GM18508 (cell line): ENCODE data around the gene CDC14A.
A peak's percentile ranks its signal among the peaks of the same experiment; 100 is the strongest.
"Not testable (repeated sequence)": the region's sequence is repeated elsewhere in the genome, so short reads cannot be mapped to it uniquely, and the experiment has no call there.

ENCODE experiments used
- ATAC-seq: cut with Tn5 transposase; IDR thresholded peaks from one replicate; pipeline ENCODE4 v1.9.1; 2021; ENCODE audit warnings: moderate number of reproducible peaks; ENCODE audit not compliant: insufficient read depth, unreplicated experiment

The CDC14A gene

GRCh38 chr1:100331146-100331545, 21.2 kb upstream of the CDC14A start:
- not testable (repeated sequence) for ATAC-seq

GRCh38 chr1:100332331-100332730, 20.0 kb upstream of the CDC14A start:
- no peak for ATAC-seq

- no peak for ATAC-seq
These were observed 16.9 kb upstream of the CDC14A start for GRCh38 chr1:100335436-100335835.

DNA sequence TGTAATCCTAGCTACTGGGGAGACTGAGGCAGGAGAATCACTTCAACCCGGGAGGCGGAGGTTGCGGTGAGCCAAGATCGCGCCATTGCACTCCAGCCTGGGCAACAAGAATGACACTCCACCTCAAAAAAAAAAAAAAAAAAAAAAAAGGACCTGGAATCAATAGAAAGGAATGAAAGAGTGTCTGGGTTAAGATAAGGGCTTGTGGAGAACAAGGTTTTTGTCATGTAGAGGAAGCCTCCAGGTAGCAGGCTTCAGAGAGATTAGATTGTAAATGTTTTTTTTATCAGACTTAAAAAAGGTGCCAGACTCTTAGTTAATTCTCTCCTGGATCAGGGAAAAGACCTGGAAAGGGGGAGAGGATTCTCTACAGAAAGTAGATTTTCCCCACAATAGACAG, 14.4 kb upstream of the CDC14A start:
- not testable (repeated sequence) for ATAC-seq

GRCh38 chr1:100339735-100340134, 12.6 kb upstream of the CDC14A start:
- ATAC-seq = not testable (repeated sequence)

DNA sequence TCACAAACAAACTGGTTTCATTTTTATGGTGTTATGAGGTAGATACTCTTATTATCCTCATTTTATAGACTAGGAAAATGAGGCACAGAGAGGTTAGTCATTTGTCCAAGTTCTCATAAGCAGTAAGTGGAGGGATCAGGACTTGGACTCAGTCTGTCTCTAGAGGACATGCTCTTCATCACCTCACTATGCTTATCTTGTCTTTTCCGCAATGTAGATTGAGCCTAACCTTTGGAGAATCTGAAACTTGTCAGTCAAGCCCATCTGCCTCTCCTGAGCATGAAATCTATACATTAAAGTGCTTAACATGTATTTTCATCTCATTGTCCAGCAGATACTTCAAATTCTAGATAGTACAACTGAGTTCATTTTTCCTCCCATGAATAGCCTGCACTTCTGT, 11.8 kb upstream of the CDC14A start:
- no peak for ATAC-seq

DNA sequence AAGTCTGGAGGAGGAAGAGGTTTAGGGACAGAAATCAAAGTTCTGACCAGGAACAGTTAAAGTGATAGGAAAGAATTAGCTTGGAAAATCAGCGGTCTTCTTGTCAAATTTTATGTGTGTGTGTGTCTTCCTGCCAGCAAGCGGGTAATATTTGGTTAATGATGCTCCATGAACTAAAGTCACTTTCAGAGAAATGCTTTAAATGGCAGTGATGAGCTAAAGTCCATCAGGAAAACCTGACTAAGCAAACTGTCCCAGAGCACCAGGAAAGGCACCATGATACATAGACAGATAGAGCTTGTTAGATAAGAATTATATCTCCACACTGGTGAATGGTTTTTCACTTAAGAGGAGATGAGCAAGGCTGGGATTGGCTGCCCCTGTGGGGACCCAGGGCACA, 10.0 kb upstream of the CDC14A start:
- ATAC-seq = no peak

DNA sequence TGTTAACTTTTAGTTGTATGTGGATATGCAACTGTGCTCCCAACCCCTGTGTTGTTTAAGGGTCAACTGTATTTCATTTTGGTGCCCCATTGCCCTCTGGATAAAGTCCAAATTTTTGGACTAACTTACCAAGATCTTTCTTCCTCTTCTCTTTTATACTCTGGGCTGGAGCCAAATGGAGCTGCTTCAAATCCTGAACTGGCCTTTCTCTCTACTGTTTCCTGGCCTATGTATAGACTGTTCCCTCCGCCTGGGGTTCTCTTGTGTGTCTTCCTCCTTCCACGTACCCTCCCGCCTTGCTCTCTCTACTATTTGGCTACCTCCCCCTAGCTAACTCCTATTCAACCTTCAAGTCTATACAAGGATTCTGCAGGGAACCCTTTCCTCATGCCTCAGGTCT, 8.4 kb upstream of the CDC14A start:
- no peak for ATAC-seq

DNA sequence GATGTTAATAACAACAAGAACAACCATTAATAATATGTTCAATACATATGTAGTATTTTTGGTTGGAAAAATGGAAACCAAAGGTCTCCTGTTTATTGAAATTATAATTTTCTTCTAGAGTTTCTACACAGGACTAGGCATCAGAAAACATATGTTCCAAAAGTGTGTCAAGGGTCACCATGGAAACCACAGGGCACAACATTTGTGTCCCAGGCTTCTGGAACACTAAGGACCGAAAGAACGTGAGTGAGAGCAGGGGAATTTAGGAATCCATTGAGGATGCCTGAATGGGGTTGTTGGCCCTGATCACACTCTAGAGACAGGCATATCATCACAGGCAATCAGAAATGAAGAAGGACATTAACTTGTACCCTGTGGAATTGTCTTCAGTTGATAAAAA, 7.5 kb upstream of the CDC14A start:
- no peak for ATAC-seq

DNA sequence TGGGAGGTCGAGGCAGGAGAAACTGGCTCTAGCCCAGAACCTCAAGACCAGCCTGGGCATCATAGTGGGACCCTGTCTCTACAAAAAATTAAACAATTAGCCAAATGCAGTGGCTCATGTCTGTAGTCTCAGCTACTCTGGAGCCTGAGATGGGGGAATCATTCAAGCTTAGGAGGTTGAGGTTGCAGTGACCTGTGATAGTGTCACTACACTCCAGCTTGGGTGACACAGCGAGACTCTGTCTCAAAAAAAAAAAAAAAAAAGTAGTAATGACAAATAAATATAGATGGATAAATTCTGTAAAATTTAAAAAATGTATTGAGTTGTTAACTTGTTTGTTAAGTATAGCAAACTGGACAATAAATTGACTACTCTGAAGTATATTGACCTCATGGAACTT, 5.9 kb upstream of the CDC14A start:
- ATAC-seq = no peak

DNA sequence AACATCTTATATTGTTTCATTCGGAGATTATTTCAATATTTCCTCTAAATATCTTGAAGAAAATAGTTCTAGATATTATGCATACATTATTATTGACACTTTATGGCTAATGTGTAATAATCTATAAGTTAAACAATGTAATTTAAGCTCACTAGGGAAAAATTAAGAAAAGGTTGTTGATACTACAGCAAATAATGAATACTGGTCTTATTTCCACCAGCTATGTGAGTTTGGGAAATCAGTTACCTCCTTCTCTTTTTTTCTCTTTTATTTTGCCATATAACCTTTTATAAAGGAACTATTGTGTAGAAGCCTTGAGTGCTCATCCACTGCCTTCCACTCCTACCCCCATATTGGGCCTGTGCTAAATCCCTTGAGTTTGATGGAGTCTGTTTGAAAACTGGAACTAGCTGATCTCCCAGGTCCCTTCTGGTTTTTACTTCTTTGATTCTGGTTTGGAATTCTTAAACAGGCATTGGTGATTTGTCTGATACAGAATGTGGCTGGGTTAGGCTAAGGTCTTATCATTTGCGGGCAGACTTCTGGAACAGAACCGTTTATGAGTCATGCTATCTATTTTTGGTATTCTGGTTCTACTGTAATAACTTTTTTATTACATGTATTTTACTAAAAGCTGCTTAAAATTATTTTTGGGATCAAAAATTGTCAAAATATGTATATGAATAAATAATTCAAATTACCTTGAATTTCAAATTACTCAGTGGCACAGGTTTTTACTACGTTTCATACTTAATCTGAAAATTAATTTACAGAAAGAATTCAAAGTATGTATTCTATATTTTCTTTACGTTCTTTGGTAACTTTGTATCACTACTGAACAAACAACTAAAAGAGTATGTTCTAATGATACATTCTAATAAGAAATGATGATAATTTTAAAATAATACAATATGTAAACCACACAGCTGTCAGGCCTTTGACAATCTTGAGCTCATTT, 5.0 kb upstream of the CDC14A start:
- ATAC-seq = no peak

GRCh38 chr1:100348549-100349144, 3.7 kb upstream of the CDC14A start:
- no peak for ATAC-seq

GRCh38 chr1:100349246-100349645, 3.1 kb upstream of the CDC14A start:
- no peak for ATAC-seq

- ATAC-seq = no peak
These were observed 1.6 kb upstream of the CDC14A start for GRCh38 chr1:100350787-100351094.

DNA sequence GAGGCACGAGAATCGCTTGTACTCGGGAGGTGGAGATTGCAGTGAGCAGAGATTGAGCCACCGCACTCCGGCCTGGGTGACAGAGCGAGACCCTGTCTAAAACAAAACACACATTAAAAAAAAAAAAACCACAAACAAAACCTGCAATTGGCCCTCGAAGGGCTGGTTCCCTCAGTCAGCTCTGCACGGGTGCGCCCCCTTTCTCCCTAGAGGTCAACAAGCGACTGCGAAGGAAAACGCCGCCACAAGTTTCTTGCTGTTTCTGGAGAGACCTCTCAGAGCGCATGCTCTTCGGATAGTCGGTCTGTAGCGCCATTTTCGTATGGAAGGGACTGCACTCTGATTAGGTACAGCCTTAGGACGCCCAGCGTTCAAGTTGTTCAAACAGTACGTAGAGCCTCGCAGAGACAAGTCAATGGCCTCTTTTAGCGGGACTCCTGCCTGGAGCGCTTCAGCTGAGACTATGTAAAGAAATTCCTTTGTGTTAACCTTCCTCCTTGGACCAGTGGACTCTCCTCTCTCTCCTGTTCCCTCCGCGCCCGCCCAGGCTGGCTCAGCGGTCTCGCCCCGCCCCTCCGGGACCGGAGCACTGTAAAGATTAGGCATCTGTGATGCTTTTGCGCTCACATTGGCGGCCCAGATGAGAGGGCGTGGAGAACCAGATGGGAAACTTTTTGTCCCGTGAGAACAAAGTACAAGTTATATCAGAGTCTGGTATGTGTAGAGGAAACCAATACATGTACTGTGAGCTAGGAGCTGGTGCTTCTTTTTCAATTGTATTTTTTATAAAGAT, 1.0 kb upstream of the CDC14A start:
- peak; percentile 48 for ATAC-seq

GRCh38 chr1:100353071-100353801, 930 bp downstream of the CDC14A start:
- no peak for ATAC-seq

DNA sequence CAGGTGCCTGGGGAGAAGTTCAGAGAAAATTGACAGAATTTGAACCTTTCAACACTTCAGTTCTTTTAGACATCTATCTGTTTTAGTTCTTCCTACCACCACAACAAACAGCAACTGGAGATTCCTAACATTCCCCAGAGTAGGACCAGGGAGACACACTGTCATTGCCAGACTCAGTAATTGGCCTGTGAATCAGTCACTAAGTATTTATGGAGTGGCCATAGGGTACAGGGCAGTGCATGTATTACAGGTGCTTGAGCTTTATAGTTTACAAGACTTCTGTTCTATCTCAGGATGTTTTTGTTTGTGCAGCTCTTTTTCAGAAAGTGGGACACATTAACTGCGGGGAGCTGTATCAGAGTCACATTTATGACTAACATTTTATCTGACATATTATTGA, 1.7 kb downstream of the CDC14A start:
- no peak for ATAC-seq

- ATAC-seq = no peak
These were observed 2.7 kb downstream of the CDC14A start for GRCh38 chr1:100354971-100355394.

DNA sequence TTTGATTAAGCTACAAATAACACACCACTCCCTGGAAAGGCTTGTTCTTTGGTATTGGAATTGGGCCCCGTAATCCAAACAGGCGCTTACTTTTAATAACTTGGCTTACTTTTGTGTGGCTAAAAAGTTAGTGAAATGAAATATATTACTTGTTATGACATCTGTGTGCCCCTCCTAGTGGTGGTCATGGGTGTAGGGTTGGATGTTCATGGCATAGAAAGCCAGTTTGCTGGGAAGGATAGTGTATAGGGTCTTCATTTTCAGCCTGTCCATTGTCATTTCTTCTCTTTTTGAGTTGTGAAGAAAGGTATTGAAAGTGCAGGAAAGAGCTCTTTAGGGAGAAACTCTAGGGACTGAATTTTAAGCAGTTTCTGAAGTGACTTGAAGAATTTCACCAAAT, 5.9 kb downstream of the CDC14A start:
- no peak for ATAC-seq

GRCh38 chr1:100359139-100359538, 6.8 kb downstream of the CDC14A start:
- no peak for ATAC-seq
